GM19193 (cell line): Measurements from ENCODE around the gene HOXD12.

Experiments used
- POLR2A ChIP-seq: IDR thresholded peaks from 4 replicates; pipeline ENCODE4 v1.6.1; 2011; ENCODE audit not compliant: insufficient read depth, insufficient read length; ENCODE audit errors: extremely low read depth

Gene HOXD12

GRCh38 chr2:176096243-176096985 is 3.2 kb upstream of the HOXD12 start:
- no peak for TF ChIP-seq POLR2A

DNA sequence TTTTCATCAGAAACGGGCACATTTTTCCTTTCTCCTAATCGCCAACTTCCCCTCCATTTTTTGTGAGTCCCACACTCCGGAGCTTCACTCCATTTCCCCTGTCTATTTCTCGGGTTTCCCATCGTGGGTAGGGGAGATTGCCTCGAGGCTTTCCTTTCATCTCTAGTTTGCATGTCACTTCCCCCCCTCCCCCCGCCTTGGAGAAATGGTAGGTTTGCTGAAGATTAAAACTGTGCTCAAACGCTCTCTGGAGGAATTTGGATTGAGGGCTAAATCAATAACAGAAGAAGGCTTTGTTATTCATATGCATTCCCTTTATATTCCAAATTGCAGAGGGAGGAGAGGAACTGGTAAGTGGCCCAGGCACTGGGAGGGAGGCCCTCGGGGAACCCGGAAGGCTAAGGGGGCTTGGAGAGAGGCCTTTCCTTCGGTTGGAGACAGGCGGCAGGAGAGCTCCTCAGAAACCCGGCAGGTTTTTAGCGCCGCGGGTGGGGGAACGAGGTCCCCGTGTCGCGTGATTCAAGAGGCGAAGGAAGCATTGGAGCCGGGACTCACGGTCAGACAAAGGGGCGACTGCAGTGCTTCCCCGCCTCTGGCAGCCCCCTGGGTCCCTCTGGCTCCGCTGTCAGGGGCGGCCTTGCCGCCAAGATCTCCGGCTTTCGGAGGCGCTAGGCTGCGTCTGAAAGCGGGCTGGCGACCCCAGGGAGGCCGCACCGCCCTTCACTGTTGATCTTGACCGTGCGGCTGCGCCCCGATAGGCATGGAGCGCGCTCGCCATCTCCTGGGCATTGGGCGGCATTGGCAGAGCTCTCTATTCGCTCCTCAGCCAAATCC is 2.4 kb upstream of the HOXD12 start:
- no peak for TF ChIP-seq POLR2A

DNA sequence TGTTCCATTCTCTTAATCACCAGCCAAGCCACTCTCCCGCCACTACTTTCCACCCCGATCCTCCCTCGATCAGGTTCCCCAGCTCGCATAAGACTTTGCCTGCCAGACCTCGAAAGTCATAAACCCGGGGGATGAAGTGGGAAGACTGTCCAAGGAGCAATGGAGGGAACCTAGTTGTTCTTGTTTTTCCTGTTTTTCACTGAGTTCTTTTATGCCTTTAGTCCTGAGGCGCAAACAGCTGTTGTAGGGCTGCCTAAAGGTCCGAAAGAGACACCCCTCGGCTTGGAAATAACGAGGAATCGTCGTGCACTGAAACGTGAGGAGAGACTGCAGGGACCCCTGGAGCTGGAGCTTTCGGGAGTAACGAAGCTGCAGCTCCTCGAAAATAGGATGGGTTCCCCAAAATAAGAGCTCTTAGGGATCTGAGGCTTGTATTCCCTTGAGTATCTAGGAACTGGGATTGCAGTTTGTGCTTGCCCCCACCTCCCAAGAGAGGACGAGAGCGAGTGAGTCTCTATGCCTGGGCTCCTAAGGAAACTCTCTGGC is 1.7 kb upstream of the HOXD12 start:
- TF ChIP-seq POLR2A: no peak

DNA sequence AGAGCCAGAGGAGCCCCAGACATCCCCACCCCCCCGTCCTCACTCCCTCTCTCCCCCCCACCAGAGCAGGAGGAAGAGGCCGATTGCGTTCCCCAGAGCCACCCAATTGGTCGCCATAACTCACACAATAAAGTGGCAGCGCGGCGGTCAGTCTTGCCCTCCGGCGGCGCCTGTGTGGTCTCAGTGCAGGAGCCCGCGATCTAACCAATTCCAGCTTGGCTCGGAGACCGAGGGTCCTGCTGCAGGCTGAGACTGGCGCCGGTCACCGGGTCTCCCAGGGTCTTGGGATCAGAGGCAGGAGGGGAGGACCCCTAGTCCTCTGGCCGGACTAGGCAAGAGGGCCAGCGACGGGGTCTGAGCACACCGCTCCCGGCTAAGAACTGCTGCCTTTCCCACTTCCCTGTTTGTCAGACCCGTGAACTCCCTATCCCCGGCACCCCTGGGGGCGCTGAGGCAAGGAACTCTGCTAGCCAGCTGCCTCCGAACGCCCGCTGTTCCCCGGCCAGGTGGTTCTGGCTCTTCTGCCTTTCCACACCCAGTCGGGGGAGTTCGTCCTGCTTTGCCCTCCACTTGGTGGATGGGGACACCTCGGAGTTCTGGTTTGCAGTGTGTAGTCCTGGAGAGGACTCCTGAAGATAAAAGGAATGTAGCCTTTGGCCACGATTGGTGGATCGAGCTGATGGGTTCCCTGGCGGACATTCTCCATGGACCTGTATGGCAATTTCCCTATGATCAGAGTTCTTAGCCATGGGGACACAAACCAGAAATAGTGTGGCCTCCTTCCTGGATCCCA is 1.0 kb upstream of the HOXD12 start:
- TF ChIP-seq POLR2A: no peak

GRCh38 chr2:176099159-176099727 is 352 bp upstream of the HOXD12 start:
- no peak for TF ChIP-seq POLR2A

DNA sequence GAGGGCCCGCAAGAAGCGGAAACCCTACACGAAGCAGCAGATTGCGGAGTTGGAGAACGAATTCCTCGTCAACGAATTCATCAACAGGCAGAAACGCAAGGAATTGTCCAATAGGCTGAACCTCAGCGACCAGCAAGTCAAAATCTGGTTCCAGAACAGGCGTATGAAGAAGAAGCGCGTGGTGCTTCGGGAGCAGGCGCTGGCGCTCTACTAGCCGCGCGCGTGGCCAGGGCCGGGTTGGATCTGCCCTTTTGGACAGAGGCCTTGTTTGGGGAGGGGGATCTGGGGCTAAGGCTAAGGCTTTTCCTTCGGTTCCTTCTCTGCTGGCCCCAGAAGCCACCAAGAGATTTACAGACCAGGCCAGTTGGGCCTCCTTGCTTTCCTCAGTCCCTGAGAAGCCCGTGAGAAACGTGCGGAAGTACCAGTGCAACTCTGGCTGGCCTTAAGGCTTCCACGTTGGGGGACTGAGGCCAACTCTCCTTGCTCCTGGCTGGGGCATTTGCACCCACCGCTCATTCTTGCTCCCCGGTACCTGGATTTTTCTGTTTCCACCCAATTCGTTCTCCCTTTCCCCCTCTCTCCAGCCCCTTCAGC is 1.0 kb downstream of the HOXD12 start:
- no peak for TF ChIP-seq POLR2A

GRCh38 chr2:176101216-176101830 is 1.7 kb downstream of the HOXD12 start:
- no peak for TF ChIP-seq POLR2A

DNA sequence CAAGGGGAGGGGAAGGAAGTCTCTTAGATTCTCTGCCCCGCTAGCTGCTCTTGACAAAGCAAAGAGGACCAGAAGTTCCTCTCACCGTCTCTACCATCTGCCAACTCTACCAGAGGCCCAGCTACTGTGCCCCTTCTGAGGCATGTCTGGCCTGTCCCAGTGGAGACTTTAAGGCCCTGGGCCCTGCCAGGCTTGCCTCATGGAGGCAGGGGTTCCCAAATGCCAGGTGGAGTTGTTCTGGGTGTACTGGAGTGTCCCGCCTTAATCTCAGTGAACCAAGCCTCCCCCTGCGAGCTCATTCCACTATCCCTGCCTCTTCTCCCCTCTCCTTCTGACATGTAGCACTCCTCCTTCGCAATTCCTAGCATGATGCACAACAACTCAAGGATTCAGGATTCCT is 2.2 kb downstream of the HOXD12 start:
- no peak for TF ChIP-seq POLR2A

- no peak for TF ChIP-seq POLR2A
These were observed 2.8 kb downstream of the HOXD12 start for GRCh38 chr2:176102309-176102866.

DNA sequence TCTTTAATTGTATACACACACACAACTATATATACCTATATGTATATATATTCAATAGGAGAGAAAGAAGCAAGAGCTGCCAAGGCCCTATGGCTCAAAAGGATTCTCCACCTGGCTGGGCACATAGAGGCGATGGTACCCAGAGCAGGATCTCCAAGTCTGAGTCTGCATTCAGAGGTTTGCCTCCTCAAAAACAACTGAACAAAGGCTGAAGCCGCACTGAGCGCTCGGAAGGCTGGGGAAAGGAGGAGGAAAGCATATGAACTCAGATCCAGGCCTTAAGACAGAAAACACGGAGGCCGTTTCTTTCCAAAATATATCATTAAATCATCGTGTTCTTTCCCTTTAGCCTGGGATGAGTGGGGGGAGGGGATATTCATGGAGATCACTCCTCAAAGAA is 3.6 kb downstream of the HOXD12 start:
- TF ChIP-seq POLR2A: no peak

GRCh38 chr2:176103742-176104315 is 4.2 kb downstream of the HOXD12 start:
- no peak for TF ChIP-seq POLR2A

- no peak for TF ChIP-seq POLR2A
These were observed 4.9 kb downstream of the HOXD12 start for GRCh38 chr2:176104316-176105077.
